PFSK-1 (cell line): ENCODE measurements around the gene TMEM89.

Experiments used
- FOXP2 ChIP-seq: optimal IDR thresholded peaks from 2 replicates; pipeline ENCODE3; 2011; ENCODE audit warnings: borderline replicate concordance, control low read depth, inconsistent platforms; ENCODE audit not compliant: insufficient read depth; ENCODE audit errors: extremely low read length, extremely low read depth
- POLR2AphosphoS5 ChIP-seq: IDR thresholded peaks from 2 replicates; pipeline ENCODE4 v1.6.1; 2012; ENCODE audit warnings: low read depth, mild to moderate bottlenecking, control low read depth, low read length, moderate library complexity
- REST ChIP-seq, 2 experiments: IDR thresholded peaks; 2 replicates each; pipeline versions ENCODE4 v1.6.1 to v1.8.0; 2011 to 2012; ENCODE audit warnings: low read depth in 2 of 2, low read length in 2 of 2, control low read depth in 1 of 2, inconsistent platforms in 1 of 2, mild to moderate bottlenecking in 1 of 2, moderate library complexity in 1 of 2; ENCODE audit not compliant: insufficient read depth in 1 of 2
- SIN3A ChIP-seq: IDR thresholded peaks from 2 replicates; pipeline ENCODE4 v1.6.1; 2012; ENCODE audit warnings: mild to moderate bottlenecking, low read length, moderate library complexity, borderline replicate concordance; ENCODE audit not compliant: insufficient read depth
- TAF1 ChIP-seq: IDR thresholded peaks from 2 replicates; pipeline ENCODE4 v1.6.1; 2012; ENCODE audit warnings: low read length, control low read depth, borderline replicate concordance; ENCODE audit not compliant: insufficient read depth

Gene TMEM89

GRCh38 chr3:48628277-48629017 lies 6.9 kb upstream of the TMEM89 start:
- TF ChIP-seq FOXP2: no peak
- TF ChIP-seq REST (IDR thresholded peaks at IDR 0.05; ENCODE audit: insufficient read depth in 1 of 2, low read depth in 2 of 2, low read length in 2 of 2): no peak
- TF ChIP-seq SIN3A: no peak

- TF ChIP-seq FOXP2 (no peak), POLR2AphosphoS5 (no peak), SIN3A (no peak), TAF1 (no peak), REST (IDR thresholded peaks at IDR 0.05; ENCODE audit: insufficient read depth in 1 of 2, low read depth in 2 of 2, low read length in 2 of 2) (no peak)
Observed at GRCh38 chr3:48625600-48625999, 4.0 kb upstream of the TMEM89 start.

- TF ChIP-seq POLR2AphosphoS5 (no peak), REST (IDR thresholded peaks at IDR 0.05; ENCODE audit: insufficient read depth in 1 of 2, low read depth in 2 of 2, low read length in 2 of 2) (no peak), FOXP2 (no peak), TAF1 (no peak), SIN3A (no peak)
Observed at GRCh38 chr3:48624767-48625166, 3.2 kb upstream of the TMEM89 start.

- TF ChIP-seq REST (IDR thresholded peaks at IDR 0.05; ENCODE audit: insufficient read depth in 1 of 2, low read depth in 2 of 2, low read length in 2 of 2) (no peak), POLR2AphosphoS5 (no peak), SIN3A (no peak), FOXP2 (no peak), TAF1 (no peak)
Observed at GRCh38 chr3:48623851-48624547, 2.4 kb upstream of the TMEM89 start.
